HepG2 (cell line): ENCODE data around the gene DDX31. TPM values are rescaled to one million over a fixed set of nuclear protein-coding genes. Genes with fewer than 3 reads are reported as not detected.

Source experiments
- HNRNPH1 ChIP-seq: fragments of 200-400 bp; formaldehyde crosslinking; optimal IDR thresholded peaks from 2 replicates; pipeline ENCODE3; 2017; ENCODE audit warnings: mild to moderate bottlenecking, low read depth, low read length
- PHF8 ChIP-seq: sonication (generic); formaldehyde crosslinking; IDR thresholded peaks from 2 replicates; pipeline ENCODE4 v1.5.0; 2020; ENCODE audit warnings: missing genetic modification reagents
- SMAD9 ChIP-seq: sonication (generic); formaldehyde crosslinking; IDR thresholded peaks from 2 replicates; pipeline ENCODE4 v1.5.1; 2020; ENCODE audit warnings: mild to moderate bottlenecking, missing genetic modification reagents
- TCF7L2 ChIP-seq: IDR thresholded peaks from 2 replicates; pipeline ENCODE4 v1.6.1; 2011; ENCODE audit warnings: mild to moderate bottlenecking, low read depth, low read length, moderate library complexity
- YEATS2 ChIP-seq: sonication (generic); formaldehyde crosslinking; IDR thresholded peaks from 2 replicates; pipeline ENCODE4 v1.4.0; 2020; ENCODE audit warnings: missing genetic modification reagents, borderline replicate concordance
- ZFP82 ChIP-seq: sonication (generic); formaldehyde crosslinking; IDR thresholded peaks from 2 replicates; pipeline ENCODE4 v1.5.1; 2020; ENCODE audit warnings: mild to moderate bottlenecking, missing genetic modification reagents, borderline replicate concordance
- ZMAT3 ChIP-seq: sonication (generic); formaldehyde crosslinking; conservative IDR thresholded peaks from 2 replicates; pipeline ENCODE4 v1.7.0; 2021; ENCODE audit warnings: missing genetic modification reagents
- ZNF44 ChIP-seq: sonication (generic); formaldehyde crosslinking; IDR thresholded peaks from 2 replicates; pipeline ENCODE4 v1.5.1; 2020; ENCODE audit warnings: mild to moderate bottlenecking, missing genetic modification reagents
- ZNF552 ChIP-seq: sonication (generic); formaldehyde crosslinking; IDR thresholded peaks from 2 replicates; pipeline ENCODE4 v1.9.0; 2022; ENCODE audit warnings: missing genetic modification reagents, mild to moderate bottlenecking, borderline replicate concordance
- ZNF556 ChIP-seq: sonication (generic); formaldehyde crosslinking; IDR thresholded peaks from 2 replicates; pipeline ENCODE4 v1.4.0; 2020; ENCODE audit warnings: mild to moderate bottlenecking, missing genetic modification reagents, borderline replicate concordance
- ZNF672 ChIP-seq: sonication (generic); formaldehyde crosslinking; IDR thresholded peaks from 2 replicates; pipeline ENCODE4 v1.8.1; 2022; ENCODE audit warnings: missing genetic modification reagents
- ZNF816 ChIP-seq: sonication (generic); formaldehyde crosslinking; IDR thresholded peaks from 2 replicates; pipeline ENCODE4 v1.8.0; 2022; ENCODE audit warnings: missing genetic modification reagents, mild to moderate bottlenecking, borderline replicate concordance
- ZNF878 ChIP-seq: sonication (generic); formaldehyde crosslinking; IDR thresholded peaks from 2 replicates; pipeline ENCODE4 v1.8.1; 2023; ENCODE audit warnings: mild to moderate bottlenecking, missing genetic modification reagents, moderate library complexity
- polyA plus RNA-seq, 8 experiments: library from polyadenylated mRNA; depleted of rRNA in 3 of 8; stranded (reverse) in 7 of 8; unstranded in 1 of 8; fragments of >200 nt; fragmentation: Illumina TruSeq in 4 of 8; extraction: Trizol in 4 of 8; gene quantifications; 2 replicates each; pipeline versions ENCODE4 v1.2.1 to v1.2.3, GENCODE V29; 2011 to 2016; ENCODE audit warnings: low read depth in 4 of 8, missing spikeins in 1 of 8, mixed read lengths in 1 of 8; ENCODE audit not compliant: insufficient read depth in 1 of 8
- total RNA-seq, 5 experiments: library from RNA; depleted of rRNA; stranded (reverse); fragments of >200 nt; fragmentation: Illumina TruSeq; extraction: Trizol; gene quantifications; 2 replicates each; pipeline ENCODE4 v1.2.3, GENCODE V29; 2016; ENCODE audit warnings: low read depth in 1 of 5
- TF ChIP-seq, protein P1 (sequence below): sonication (generic); formaldehyde crosslinking; IDR thresholded peaks from 2 replicates; pipeline ENCODE4 v1.9.0; 2021; ENCODE audit warnings: missing genetic modification reagents, borderline replicate concordance
- TF ChIP-seq, protein P2 (sequence below): sonication (generic); formaldehyde crosslinking; conservative IDR thresholded peaks from 2 replicates; pipeline ENCODE4 v1.4.0; 2020; ENCODE audit warnings: missing genetic modification reagents
- TF ChIP-seq, protein P3 (sequence below): sonication (generic); formaldehyde crosslinking; IDR thresholded peaks from 2 replicates; pipeline ENCODE4 v1.4.0; 2020; ENCODE audit warnings: mild to moderate bottlenecking, low read depth, missing genetic modification reagents
- TF ChIP-seq, protein P4 (sequence below): sonication (generic); formaldehyde crosslinking; IDR thresholded peaks from 2 replicates; pipeline ENCODE4 v1.8.1; 2023; ENCODE audit warnings: mild to moderate bottlenecking, missing genetic modification reagents
- TF ChIP-seq, protein P5 (sequence below): sonication (generic); formaldehyde crosslinking; IDR thresholded peaks from 2 replicates; pipeline ENCODE4 v1.4.0; 2020; ENCODE audit warnings: low read depth, mild to moderate bottlenecking, missing genetic modification reagents
- TF ChIP-seq, protein P6 (sequence below): sonication (generic); formaldehyde crosslinking; IDR thresholded peaks from 2 replicates; pipeline ENCODE4 v1.5.1; 2020; ENCODE audit warnings: missing genetic modification reagents, mild to moderate bottlenecking, borderline replicate concordance

Gene DDX31
- total and polyA plus RNA-seq, 2 of the 13 experiments (the other 11 are each of a cell fraction or from before 2014, with no cell fraction given): 11.4 to 16.3 TPM

DNA sequence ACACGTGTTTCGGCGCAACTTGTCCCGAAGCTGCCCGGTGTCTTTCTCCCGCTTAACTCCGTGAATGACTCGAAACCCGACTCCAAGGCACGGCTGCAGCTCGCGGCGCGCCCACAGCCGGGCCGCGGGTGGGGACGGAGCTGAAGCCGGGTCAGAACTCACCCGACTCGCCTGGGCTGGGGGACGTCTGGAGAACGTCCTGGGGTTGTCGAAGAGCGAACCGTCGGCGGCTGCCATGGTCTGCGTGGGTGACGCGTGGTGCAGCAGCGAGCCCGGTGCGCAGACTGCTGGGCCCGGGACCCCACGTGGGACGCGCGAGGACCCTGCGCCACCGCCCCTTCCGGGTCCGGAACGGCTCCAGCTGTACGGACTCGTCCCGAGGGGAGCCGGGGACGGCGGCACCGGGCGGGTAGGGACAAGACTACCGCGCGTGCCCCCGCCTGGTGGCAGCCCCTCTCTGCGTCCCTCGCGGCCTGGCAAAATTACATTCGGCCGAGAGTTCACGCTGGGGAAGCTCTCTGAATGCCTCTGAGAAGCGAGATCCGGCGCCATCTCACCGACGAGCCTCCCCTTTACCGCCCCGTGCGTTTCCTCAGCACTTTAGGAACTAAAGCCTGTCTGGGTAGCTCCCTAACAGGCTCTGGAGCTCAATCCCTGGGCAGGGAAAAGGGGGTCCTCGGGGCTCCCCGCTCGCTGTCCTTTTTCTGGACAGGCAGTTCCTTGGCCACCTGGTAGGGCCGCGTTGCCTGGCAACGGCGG lies at the start of gene DDX31 (continued):
- TF ChIP-seq HNRNPH1 (no peak), ZFP82 (CRISPR knock-in tag) (peak; percentile 99), ZMAT3 (CRISPR knock-in tag) (peak; percentile 61; the same call in 1 of the 2 replicates), ZNF878 (peak; percentile 77; the same call in 1 of the 2 replicates), PHF8 (CRISPR knock-in tag) (peak; percentile 92), ZNF672 (CRISPR knock-in tag) (no peak), YEATS2 (peak; percentile 94), TCF7L2 (no peak), ZNF552 (CRISPR knock-in tag) (peak; percentile 95), ZNF816 (CRISPR knock-in tag) (peak; percentile 92), SMAD9 (CRISPR knock-in tag) (peak; percentile 85; the same call in 1 of the 2 replicates), ZNF44 (peak; percentile 98), ZNF556 (CRISPR knock-in tag) (no peak; the same call in 1 of the 2 replicates)
- TF ChIP-seq, protein P1, sequence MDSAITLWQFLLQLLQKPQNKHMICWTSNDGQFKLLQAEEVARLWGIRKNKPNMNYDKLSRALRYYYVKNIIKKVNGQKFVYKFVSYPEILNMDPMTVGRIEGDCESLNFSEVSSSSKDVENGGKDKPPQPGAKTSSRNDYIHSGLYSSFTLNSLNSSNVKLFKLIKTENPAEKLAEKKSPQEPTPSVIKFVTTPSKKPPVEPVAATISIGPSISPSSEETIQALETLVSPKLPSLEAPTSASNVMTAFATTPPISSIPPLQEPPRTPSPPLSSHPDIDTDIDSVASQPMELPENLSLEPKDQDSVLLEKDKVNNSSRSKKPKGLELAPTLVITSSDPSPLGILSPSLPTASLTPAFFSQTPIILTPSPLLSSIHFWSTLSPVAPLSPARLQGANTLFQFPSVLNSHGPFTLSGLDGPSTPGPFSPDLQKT (CRISPR knock-in tag): no peak; the same call in 1 of the 2 replicates
- TF ChIP-seq, protein P2, sequence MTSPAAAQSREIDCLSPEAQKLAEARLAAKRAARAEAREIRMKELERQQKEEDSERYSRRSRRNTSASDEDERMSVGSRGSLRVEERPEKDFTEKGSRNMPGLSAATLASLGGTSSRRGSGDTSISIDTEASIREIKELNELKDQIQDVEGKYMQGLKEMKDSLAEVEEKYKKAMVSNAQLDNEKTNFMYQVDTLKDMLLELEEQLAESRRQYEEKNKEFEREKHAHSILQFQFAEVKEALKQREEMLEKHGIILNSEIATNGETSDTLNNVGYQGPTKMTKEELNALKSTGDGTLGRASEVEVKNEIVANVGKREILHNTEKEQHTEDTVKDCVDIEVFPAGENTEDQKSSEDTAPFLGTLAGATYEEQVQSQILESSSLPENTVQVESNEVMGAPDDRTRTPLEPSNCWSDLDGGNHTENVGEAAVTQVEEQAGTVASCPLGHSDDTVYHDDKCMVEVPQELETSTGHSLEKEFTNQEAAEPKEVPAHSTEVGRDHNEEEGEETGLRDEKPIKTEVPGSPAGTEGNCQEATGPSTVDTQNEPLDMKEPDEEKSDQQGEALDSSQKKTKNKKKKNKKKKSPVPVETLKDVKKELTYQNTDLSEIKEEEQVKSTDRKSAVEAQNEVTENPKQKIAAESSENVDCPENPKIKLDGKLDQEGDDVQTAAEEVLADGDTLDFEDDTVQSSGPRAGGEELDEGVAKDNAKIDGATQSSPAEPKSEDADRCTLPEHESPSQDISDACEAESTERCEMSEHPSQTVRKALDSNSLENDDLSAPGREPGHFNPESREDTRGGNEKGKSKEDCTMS (CRISPR knock-in tag): no peak
- TF ChIP-seq, protein P3, sequence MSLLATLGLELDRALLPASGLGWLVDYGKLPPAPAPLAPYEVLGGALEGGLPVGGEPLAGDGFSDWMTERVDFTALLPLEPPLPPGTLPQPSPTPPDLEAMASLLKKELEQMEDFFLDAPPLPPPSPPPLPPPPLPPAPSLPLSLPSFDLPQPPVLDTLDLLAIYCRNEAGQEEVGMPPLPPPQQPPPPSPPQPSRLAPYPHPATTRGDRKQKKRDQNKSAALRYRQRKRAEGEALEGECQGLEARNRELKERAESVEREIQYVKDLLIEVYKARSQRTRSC (CRISPR knock-in tag): no peak; the same call in 1 of the 2 replicates
- TF ChIP-seq, protein P4, sequence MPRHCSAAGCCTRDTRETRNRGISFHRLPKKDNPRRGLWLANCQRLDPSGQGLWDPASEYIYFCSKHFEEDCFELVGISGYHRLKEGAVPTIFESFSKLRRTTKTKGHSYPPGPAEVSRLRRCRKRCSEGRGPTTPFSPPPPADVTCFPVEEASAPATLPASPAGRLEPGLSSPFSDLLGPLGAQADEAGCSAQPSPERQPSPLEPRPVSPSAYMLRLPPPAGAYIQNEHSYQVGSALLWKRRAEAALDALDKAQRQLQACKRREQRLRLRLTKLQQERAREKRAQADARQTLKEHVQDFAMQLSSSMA (CRISPR knock-in tag): no peak
- TF ChIP-seq, protein P5, sequence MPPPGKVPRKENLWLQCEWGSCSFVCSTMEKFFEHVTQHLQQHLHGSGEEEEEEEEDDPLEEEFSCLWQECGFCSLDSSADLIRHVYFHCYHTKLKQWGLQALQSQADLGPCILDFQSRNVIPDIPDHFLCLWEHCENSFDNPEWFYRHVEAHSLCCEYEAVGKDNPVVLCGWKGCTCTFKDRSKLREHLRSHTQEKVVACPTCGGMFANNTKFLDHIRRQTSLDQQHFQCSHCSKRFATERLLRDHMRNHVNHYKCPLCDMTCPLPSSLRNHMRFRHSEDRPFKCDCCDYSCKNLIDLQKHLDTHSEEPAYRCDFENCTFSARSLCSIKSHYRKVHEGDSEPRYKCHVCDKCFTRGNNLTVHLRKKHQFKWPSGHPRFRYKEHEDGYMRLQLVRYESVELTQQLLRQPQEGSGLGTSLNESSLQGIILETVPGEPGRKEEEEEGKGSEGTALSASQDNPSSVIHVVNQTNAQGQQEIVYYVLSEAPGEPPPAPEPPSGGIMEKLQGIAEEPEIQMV (CRISPR knock-in tag): peak; percentile 59; the same call in 1 of the 2 replicates
- TF ChIP-seq, protein P6, sequence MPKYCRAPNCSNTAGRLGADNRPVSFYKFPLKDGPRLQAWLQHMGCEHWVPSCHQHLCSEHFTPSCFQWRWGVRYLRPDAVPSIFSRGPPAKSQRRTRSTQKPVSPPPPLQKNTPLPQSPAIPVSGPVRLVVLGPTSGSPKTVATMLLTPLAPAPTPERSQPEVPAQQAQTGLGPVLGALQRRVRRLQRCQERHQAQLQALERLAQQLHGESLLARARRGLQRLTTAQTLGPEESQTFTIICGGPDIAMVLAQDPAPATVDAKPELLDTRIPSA (CRISPR knock-in tag): no peak; the same call in 1 of the 2 replicates
